GM23338 (cell line): ENCODE results near the gene IFNL3. TPM values are rescaled to one million over a fixed set of nuclear protein-coding genes. Genes with fewer than 3 reads are reported as not detected.

Source experiments
- ATAC-seq: fragments of 200-7000 bp; cut with Tn5 transposase; 3 replicates; pipeline ENCODE4 v1.9.1; 2020
- DNase-seq: peaks from one replicate; pipeline ENCODE4 v3.0.0-alpha.2; 2015; ENCODE audit warnings: low spot score
- H2AFZ ChIP-seq: fragments of 200-600 bp; sonication (generic); 2 replicates; pipeline ENCODE4 v1.8.0; 2016; ENCODE audit warnings: antibody characterized with exemption, mild to moderate bottlenecking, moderate library complexity
- H3F3A ChIP-seq: fragments of 200-600 bp; sonication (generic); replicated peaks from 2 replicates; pipeline ENCODE4 v1.8.0; 2017; ENCODE audit warnings: antibody characterized with exemption, mixed run types, low read depth
- H3K27ac ChIP-seq: fragments of 200-600 bp; sonication (generic); 2 replicates; pipeline ENCODE4 v1.6.1; 2016; ENCODE audit warnings: low read depth
- H3K27me3 ChIP-seq: fragments of 200-600 bp; sonication (generic); 2 replicates; pipeline ENCODE4 v1.8.0; 2016; ENCODE audit warnings: mild to moderate bottlenecking, mixed run types, moderate library complexity; ENCODE audit not compliant: insufficient read depth
- H3K36me3 ChIP-seq: fragments of 200-600 bp; sonication (generic); 2 replicates; pipeline ENCODE4 v1.8.0; 2016; ENCODE audit warnings: mild to moderate bottlenecking; ENCODE audit not compliant: insufficient read depth
- H3K4me1 ChIP-seq: fragments of 200-600 bp; sonication (generic); 2 replicates; pipeline ENCODE4 v1.8.0; 2016; ENCODE audit warnings: mild to moderate bottlenecking, moderate library complexity; ENCODE audit not compliant: insufficient read depth
- H3K4me2 ChIP-seq: fragments of 200-600 bp; sonication (generic); 2 replicates; pipeline ENCODE4 v1.7.1; 2017; ENCODE audit warnings: mixed run types
- H3K4me3 ChIP-seq: fragments of 200-600 bp; sonication (generic); 2 replicates; pipeline ENCODE4 v1.6.1; 2016; ENCODE audit warnings: mixed run types
- H3K79me2 ChIP-seq: fragments of 200-600 bp; sonication (generic); replicated peaks from 2 replicates; pipeline ENCODE4 v1.8.0; 2017; ENCODE audit warnings: mild to moderate bottlenecking; ENCODE audit not compliant: insufficient read depth
- H3K9me2 ChIP-seq: fragments of 200-600 bp; sonication (generic); 2 replicates; pipeline ENCODE4 v1.8.0; 2017; ENCODE audit not compliant: insufficient read depth
- H4K20me1 ChIP-seq: fragments of 200-600 bp; sonication (generic); replicated peaks from 2 replicates; pipeline ENCODE4 v1.8.0; 2017; ENCODE audit warnings: mild to moderate bottlenecking; ENCODE audit not compliant: insufficient read depth
- H3K27ac Mint-ChIP-seq: 2 replicates; pipeline ENCODE4 v1.8.0; 2020; ENCODE audit warnings: inconsistent platforms, mild to moderate bottlenecking, moderate library complexity, mixed read lengths
- H3K27me3 Mint-ChIP-seq: 3 replicates; pipeline ENCODE4 v1.8.0; 2022; ENCODE audit warnings: low read depth, mild to moderate bottlenecking, moderate library complexity, mixed read lengths, inconsistent platforms; ENCODE audit not compliant: insufficient read depth, poor library complexity
- H3K36me3 Mint-ChIP-seq: 3 replicates; pipeline ENCODE4 v1.8.0; 2021; ENCODE audit warnings: low read depth, mild to moderate bottlenecking, inconsistent platforms, moderate library complexity, mixed read lengths
- H3K4me1 Mint-ChIP-seq: 3 replicates; pipeline ENCODE4 v1.8.0; 2020; ENCODE audit warnings: mild to moderate bottlenecking, inconsistent platforms, mixed read lengths
- H3K4me3 Mint-ChIP-seq: 3 replicates; pipeline ENCODE4 v1.8.0; 2021; ENCODE audit warnings: moderate library complexity, mild to moderate bottlenecking, inconsistent platforms, mixed read lengths
- H3K9me3 Mint-ChIP-seq: 3 replicates; pipeline ENCODE4 v1.8.0; 2020; ENCODE audit warnings: moderate library complexity, mild to moderate bottlenecking, inconsistent platforms, mixed read lengths
- CREB1 ChIP-seq: fragments of 250-450 bp; sonication (Bioruptor Pico); IDR thresholded peaks from 2 replicates; pipeline ENCODE4 v1.5.0; 2020; ENCODE audit warnings: low read depth, mild to moderate bottlenecking, moderate library complexity
- EZH2 ChIP-seq: fragments of 200-600 bp; sonication (generic); IDR thresholded peaks from one replicate; pipeline ENCODE4 v1.8.0; 2017; ENCODE audit warnings: antibody characterized with exemption, mild to moderate bottlenecking, low read depth; ENCODE audit not compliant: unreplicated experiment
- EZH2phosphoT487 ChIP-seq: fragments of 200-600 bp; sonication (generic); IDR thresholded peaks from one replicate; pipeline ENCODE4 v1.8.1; 2018; ENCODE audit warnings: antibody characterized with exemption; ENCODE audit not compliant: unreplicated experiment
- JUNB ChIP-seq: IDR thresholded peaks from one replicate; pipeline ENCODE4 v1.6.1; 2016; ENCODE audit warnings: antibody characterized with exemption; ENCODE audit not compliant: unreplicated experiment
- NANOG ChIP-seq: IDR thresholded peaks from 2 replicates; pipeline ENCODE4 v1.6.1; 2016; ENCODE audit warnings: antibody characterized with exemption, borderline replicate concordance
- POLR2AphosphoS5 ChIP-seq: IDR thresholded peaks from 2 replicates; pipeline ENCODE4 v1.6.1; 2016; ENCODE audit warnings: antibody characterized with exemption, low read depth
- STAT1 ChIP-seq: IDR thresholded peaks from one replicate; pipeline ENCODE4 v1.6.1; 2016; ENCODE audit warnings: antibody characterized with exemption; ENCODE audit not compliant: unreplicated experiment
- ZNF114 ChIP-seq: fragments of 250-450 bp; sonication (Bioruptor Pico); IDR thresholded peaks from 2 replicates; pipeline ENCODE4 v1.5.0; 2020; ENCODE audit warnings: mild to moderate bottlenecking, moderate library complexity
- ZNF331 ChIP-seq: fragments of 250-450 bp; sonication (Bioruptor Pico); IDR thresholded peaks from 2 replicates; pipeline ENCODE4 v1.5.0; 2020; ENCODE audit warnings: low read depth, mild to moderate bottlenecking, moderate library complexity
- polyA plus RNA-seq: library from polyadenylated mRNA; unstranded; fragments of >200 nt; fragmentation: Nextera tagmentation; extraction: Ambion mirVana; gene quantifications from 2 replicates; pipeline ENCODE4 v1.2.1, GENCODE V29; 2016
- total RNA-seq: library from RNA; depleted of rRNA; stranded (reverse); fragments of >200 nt; shearing (Covaris generic); gene quantifications from 2 replicates; pipeline ENCODE4 v1.2.3, GENCODE V29; 2014
- TF ChIP-seq, protein P1 (sequence below): IDR thresholded peaks from one replicate; pipeline ENCODE4 v1.6.1; 2018; ENCODE audit warnings: antibody characterized with exemption; ENCODE audit not compliant: unreplicated experiment
- TF ChIP-seq, protein P2 (sequence below): fragments of 250-450 bp; sonication (Bioruptor Pico); IDR thresholded peaks from 2 replicates; pipeline ENCODE4 v1.5.0; 2020; ENCODE audit warnings: mild to moderate bottlenecking, moderate library complexity
- TF ChIP-seq, protein P3 (sequence below), 2 experiments: fragments of 200-600 bp in 1 of 2; sonication (generic) in 1 of 2; conservative IDR thresholded peaks; 2 replicates each; pipeline versions ENCODE4 v1.5.1 to v1.6.1; 2016 to 2017; ENCODE audit warnings: antibody characterized with exemption in 2 of 2, low read depth in 2 of 2, mild to moderate bottlenecking in 2 of 2, moderate library complexity in 1 of 2
- TF ChIP-seq, protein P4 (sequence below): IDR thresholded peaks from 2 replicates; pipeline ENCODE4 v1.6.1; 2016; ENCODE audit warnings: antibody characterized with exemption

The IFNL3 gene
- total and polyA plus RNA-seq, 2 experiments from 2014 or later: not detected

DNA sequence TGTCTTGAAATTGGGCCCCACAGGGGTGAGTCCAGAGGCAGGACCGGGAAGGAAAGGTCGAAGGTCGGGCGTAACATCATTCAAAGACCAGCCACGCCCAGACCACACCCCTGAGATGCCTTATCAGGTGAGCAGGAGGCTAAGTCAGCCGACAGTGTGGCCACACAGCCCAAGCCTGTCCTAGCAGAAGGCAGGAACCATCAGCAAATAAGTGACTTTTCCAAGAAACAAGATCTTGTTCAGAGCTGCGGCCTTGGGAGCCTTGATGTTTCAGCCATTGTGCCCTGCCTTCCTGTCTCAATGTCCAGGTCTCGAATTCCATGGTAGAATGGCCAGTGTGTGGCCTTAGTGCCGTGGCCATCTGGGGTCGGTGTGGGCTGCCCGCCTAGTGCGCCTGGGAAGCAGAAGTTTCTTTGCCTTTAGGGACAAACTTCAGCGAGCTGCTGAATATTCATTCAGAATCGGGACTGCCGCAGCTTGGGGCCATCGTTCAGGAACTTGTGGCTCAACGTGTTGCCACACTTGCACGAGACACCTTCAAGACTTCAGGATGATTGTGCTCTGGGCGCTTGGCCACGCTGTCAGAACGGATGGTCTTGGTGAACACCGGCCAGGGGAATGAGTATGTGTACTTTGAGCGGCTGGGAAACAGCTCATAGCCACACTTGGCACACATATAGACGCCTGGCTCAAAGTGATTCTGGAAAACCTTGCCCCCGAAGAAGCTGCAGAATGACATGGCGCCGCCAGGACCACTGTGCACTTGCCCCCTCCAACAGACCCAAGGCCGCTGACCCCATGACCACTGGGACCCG, 9.9 kb upstream of the IFNL3 start:
- Mint-ChIP-seq H3K4me3 (no peak overlapping the region), H3K27me3 (peaks cover 28% of the 10 kb centered on the region), H3K4me1 (no peaks in the 10 kb centered on the region; the same call in 2 of the 3 replicates), H3K9me3 (no peaks in the 10 kb centered on the region; the same call in 1 of the 3 replicates), H3K27ac (no peak overlapping the region), H3K36me3 (no peaks in the 10 kb centered on the region)
- no peak overlapping the region; the same call in 1 of the 2 replicates for H2AFZ ChIP-seq
- no peaks in the 10 kb centered on the region for H3K79me2 ChIP-seq
- no peaks in the 10 kb centered on the region for H3K36me3 ChIP-seq
- H4K20me1 ChIP-seq: peaks cover 2% of the 10 kb centered on the region; the same call in 1 of the 2 replicates
- H3K4me2 ChIP-seq: no peak overlapping the region
- H3K27me3 ChIP-seq: peaks cover 35% of the 10 kb centered on the region
- TF ChIP-seq EZH2: no peak
- TF ChIP-seq, protein P1, sequence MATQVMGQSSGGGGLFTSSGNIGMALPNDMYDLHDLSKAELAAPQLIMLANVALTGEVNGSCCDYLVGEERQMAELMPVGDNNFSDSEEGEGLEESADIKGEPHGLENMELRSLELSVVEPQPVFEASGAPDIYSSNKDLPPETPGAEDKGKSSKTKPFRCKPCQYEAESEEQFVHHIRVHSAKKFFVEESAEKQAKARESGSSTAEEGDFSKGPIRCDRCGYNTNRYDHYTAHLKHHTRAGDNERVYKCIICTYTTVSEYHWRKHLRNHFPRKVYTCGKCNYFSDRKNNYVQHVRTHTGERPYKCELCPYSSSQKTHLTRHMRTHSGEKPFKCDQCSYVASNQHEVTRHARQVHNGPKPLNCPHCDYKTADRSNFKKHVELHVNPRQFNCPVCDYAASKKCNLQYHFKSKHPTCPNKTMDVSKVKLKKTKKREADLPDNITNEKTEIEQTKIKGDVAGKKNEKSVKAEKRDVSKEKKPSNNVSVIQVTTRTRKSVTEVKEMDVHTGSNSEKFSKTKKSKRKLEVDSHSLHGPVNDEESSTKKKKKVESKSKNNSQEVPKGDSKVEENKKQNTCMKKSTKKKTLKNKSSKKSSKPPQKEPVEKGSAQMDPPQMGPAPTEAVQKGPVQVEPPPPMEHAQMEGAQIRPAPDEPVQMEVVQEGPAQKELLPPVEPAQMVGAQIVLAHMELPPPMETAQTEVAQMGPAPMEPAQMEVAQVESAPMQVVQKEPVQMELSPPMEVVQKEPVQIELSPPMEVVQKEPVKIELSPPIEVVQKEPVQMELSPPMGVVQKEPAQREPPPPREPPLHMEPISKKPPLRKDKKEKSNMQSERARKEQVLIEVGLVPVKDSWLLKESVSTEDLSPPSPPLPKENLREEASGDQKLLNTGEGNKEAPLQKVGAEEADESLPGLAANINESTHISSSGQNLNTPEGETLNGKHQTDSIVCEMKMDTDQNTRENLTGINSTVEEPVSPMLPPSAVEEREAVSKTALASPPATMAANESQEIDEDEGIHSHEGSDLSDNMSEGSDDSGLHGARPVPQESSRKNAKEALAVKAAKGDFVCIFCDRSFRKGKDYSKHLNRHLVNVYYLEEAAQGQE: no peak
- TF ChIP-seq EZH2phosphoT487: no peak
- no peak for TF ChIP-seq ZNF114 (CRISPR knock-in tag)
- TF ChIP-seq, protein P2, sequence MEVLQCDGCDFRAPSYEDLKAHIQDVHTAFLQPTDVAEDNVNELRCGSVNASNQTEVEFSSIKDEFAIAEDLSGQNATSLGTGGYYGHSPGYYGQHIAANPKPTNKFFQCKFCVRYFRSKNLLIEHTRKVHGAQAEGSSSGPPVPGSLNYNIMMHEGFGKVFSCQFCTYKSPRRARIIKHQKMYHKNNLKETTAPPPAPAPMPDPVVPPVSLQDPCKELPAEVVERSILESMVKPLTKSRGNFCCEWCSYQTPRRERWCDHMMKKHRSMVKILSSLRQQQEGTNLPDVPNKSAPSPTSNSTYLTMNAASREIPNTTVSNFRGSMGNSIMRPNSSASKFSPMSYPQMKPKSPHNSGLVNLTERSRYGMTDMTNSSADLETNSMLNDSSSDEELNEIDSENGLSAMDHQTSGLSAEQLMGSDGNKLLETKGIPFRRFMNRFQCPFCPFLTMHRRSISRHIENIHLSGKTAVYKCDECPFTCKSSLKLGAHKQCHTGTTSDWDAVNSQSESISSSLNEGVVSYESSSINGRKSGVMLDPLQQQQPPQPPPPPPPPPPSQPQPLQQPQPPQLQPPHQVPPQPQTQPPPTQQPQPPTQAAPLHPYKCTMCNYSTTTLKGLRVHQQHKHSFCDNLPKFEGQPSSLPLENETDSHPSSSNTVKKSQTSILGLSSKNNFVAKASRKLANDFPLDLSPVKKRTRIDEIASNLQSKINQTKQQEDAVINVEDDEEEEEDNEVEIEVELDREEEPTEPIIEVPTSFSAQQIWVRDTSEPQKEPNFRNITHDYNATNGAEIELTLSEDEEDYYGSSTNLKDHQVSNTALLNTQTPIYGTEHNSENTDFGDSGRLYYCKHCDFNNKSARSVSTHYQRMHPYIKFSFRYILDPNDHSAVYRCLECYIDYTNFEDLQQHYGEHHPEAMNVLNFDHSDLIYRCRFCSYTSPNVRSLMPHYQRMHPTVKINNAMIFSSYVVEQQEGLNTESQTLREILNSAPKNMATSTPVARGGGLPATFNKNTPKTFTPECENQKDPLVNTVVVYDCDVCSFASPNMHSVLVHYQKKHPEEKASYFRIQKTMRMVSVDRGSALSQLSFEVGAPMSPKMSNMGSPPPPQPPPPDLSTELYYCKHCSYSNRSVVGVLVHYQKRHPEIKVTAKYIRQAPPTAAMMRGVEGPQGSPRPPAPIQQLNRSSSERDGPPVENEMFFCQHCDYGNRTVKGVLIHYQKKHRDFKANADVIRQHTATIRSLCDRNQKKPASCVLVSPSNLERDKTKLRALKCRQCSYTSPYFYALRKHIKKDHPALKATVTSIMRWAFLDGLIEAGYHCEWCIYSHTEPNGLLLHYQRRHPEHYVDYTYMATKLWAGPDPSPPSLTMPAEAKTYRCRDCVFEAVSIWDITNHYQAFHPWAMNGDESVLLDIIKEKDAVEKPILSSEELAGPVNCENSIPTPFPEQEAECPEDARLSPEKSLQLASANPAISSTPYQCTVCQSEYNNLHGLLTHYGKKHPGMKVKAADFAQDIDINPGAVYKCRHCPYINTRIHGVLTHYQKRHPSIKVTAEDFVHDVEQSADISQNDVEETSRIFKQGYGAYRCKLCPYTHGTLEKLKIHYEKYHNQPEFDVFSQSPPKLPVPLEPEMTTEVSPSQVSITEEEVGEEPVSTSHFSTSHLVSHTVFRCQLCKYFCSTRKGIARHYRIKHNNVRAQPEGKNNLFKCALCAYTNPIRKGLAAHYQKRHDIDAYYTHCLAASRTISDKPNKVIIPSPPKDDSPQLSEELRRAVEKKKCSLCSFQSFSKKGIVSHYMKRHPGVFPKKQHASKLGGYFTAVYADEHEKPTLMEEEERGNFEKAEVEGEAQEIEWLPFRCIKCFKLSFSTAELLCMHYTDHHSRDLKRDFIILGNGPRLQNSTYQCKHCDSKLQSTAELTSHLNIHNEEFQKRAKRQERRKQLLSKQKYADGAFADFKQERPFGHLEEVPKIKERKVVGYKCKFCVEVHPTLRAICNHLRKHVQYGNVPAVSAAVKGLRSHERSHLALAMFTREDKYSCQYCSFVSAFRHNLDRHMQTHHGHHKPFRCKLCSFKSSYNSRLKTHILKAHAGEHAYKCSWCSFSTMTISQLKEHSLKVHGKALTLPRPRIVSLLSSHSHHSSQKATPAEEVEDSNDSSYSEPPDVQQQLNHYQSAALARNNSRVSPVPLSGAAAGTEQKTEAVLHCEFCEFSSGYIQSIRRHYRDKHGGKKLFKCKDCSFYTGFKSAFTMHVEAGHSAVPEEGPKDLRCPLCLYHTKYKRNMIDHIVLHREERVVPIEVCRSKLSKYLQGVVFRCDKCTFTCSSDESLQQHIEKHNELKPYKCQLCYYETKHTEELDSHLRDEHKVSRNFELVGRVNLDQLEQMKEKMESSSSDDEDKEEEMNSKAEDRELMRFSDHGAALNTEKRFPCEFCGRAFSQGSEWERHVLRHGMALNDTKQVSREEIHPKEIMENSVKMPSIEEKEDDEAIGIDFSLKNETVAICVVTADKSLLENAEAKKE (CRISPR knock-in tag): no peak
- TF ChIP-seq JUNB: no peak
- TF ChIP-seq NANOG: no peak
- TF ChIP-seq, protein P3, sequence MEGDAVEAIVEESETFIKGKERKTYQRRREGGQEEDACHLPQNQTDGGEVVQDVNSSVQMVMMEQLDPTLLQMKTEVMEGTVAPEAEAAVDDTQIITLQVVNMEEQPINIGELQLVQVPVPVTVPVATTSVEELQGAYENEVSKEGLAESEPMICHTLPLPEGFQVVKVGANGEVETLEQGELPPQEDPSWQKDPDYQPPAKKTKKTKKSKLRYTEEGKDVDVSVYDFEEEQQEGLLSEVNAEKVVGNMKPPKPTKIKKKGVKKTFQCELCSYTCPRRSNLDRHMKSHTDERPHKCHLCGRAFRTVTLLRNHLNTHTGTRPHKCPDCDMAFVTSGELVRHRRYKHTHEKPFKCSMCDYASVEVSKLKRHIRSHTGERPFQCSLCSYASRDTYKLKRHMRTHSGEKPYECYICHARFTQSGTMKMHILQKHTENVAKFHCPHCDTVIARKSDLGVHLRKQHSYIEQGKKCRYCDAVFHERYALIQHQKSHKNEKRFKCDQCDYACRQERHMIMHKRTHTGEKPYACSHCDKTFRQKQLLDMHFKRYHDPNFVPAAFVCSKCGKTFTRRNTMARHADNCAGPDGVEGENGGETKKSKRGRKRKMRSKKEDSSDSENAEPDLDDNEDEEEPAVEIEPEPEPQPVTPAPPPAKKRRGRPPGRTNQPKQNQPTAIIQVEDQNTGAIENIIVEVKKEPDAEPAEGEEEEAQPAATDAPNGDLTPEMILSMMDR (conservative IDR thresholded peaks at IDR 0.05; ENCODE audit: low read depth in 2 of 2): no peak
- TF ChIP-seq CREB1 (CRISPR knock-in tag): no peak
- no peak for TF ChIP-seq POLR2AphosphoS5
- TF ChIP-seq ZNF331 (CRISPR knock-in tag): no peak
- TF ChIP-seq, protein P4, sequence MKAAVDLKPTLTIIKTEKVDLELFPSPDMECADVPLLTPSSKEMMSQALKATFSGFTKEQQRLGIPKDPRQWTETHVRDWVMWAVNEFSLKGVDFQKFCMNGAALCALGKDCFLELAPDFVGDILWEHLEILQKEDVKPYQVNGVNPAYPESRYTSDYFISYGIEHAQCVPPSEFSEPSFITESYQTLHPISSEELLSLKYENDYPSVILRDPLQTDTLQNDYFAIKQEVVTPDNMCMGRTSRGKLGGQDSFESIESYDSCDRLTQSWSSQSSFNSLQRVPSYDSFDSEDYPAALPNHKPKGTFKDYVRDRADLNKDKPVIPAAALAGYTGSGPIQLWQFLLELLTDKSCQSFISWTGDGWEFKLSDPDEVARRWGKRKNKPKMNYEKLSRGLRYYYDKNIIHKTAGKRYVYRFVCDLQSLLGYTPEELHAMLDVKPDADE: no peak
- no peak for TF ChIP-seq STAT1
- no peak overlapping the region for H3K27ac ChIP-seq
- H3F3A ChIP-seq: no peaks in the 10 kb centered on the region
- H3K9me2 ChIP-seq: no peaks in the 10 kb centered on the region
- H3K4me1 ChIP-seq: no peaks in the 10 kb centered on the region
- H3K4me3 ChIP-seq: no peak overlapping the region
- DNase-seq: no peak
- ATAC-seq: peak; percentile 38; the same call in 1 of the 3 replicates
